ENCODE measurements around the gene CEP250.
A peak's percentile ranks its signal among the peaks of the same experiment; 100 is the strongest.
"Not testable (repeated sequence)": the region's sequence is repeated elsewhere in the genome, so short reads cannot be mapped to it uniquely, and the experiment has no call there.

CEP250 gene

GRCh38 chr20:35454881-35455609 is at the start of gene CEP250:
Gene CEP250, plus strand, starts transcription at chr20:35455598. Its CDS starts 6,770 bp downstream, at chr20:35462368.
- peak; percentile 96 for DNase-seq

GRCh38 chr20:35405775-35406174 is 49.6 kb upstream of the CEP250 start:
- no peak for DNase-seq

GRCh38 chr20:35408270-35408669 is 47.1 kb upstream of the CEP250 start:
- DNase-seq, result no peak

DNA sequence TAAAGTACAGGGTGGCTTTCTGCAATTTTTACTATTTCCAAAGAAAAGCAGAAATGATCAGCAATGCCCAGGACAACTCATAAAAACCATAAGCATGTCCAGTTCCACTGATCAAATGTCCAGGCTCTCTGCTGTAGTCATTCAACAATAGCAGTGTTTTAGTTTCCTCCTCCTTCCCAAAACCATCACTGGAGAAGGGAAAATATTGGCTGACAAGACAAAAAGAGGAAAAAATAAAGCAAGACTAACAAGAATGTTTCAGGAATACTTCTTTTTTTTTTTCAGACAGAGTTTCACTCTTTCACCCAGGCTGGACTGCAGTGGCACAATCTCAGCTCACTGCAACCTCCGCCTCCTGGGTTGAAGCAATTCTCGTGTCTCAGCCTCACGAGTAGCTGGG is 45.9 kb upstream of the CEP250 start:
- DNase-seq, result no peak

DNA sequence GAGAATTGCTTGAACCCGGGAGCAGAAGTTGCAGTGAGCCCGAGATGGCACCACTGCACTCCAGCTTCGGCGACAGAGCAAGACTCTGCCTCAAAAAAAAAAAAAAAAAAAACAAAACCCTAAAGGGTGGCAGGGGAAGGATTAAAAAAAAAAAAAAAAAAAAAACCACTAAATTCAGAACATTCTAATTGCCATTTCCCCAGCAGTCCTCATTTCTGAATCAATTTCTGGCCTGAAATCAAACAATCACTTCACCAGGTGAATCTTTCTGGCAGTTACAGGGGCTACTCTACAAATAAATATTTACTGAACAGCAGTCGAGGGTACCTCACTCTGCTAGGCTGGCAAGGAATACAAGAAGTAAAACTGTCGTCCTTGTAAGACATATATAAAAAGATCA is 44.8 kb upstream of the CEP250 start:
- DNase-seq, result no peak

- no peak for DNase-seq
Observed at GRCh38 chr20:35421322-35421721, 34.1 kb upstream of the CEP250 start.

DNA sequence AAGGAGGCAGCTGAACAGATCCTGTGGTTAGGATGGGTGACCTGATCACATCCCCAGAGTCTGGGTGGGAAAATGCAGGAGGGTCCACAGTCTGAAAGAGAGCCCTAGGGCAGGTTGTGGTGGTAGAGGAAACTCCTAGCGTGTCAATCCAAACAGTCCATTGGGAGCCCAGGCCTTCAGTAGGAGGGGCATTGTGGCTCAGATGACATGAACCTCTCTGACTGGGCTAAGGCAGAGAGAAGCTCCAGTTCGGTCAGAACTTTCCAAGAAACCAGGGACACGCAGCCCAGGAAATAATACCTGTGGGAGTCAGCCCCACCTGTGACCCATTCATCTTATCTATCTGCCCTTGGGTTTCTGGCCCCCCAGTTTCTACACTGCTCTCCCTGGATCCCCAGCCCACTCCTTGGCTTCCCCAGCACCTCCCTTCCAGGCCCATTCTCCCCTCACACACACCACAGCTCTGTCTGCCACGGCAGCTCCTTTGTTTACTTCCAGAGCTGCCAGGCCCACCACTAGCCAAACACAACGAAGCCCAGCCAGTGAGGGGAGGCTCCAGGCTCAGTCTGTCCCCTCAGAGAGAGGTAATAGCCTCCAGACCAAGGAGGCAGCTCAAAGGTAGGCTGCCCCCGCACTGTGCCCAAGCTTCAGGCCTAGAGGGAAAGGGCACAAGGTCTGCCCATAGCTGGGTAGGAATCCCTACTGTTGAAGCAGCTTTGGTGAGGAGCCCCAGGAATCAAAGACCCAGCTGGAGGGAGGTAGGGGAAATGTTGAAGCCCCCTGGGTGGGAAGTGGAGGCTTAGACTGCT is 23.6 kb upstream of the CEP250 start:
- DNase-seq, result no peak

DNA sequence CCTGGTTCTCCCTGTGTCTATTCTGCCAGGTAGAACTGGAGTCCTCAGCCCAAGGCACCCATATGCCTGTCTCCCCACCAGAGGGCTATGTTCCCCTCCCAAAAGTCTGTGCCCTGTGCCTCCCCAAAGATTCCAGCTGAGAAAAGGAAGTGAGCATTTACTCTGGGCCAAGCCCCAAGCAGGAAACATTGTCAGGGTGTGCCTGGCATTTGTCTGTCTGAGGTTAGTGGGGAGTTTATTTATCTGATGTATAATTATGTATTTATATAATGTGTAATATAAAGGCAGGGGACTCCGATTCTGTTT is 23.0 kb upstream of the CEP250 start:
- DNase-seq, result no peak

DNA sequence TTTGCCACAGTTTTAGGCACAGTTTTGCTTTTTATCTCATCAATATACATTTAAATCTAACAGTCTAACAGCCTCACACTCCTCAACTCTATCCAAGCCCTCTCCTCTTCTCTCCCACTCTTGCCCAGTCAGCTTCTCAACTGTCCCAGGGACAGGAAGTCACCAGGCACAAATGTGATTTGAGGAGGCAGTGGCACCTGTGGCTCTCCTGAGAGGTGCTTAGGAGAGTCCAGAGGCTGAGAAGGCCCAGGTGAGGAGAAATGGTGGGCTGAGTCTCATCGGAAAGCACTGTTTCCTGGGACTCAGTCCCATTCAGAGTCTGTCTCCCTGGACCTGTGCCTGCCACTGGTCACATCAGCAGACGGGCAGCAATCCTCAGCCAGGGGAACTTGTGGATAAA is 22.1 kb upstream of the CEP250 start:
- no peak for DNase-seq

- DNase-seq, result no peak
Observed at GRCh38 chr20:35434085-35435005, 21.1 kb upstream of the CEP250 start.

- DNase-seq, result no peak
Observed at GRCh38 chr20:35436177-35436573, 19.2 kb upstream of the CEP250 start.

GRCh38 chr20:35437599-35437998 is 17.8 kb upstream of the CEP250 start:
- no peak for DNase-seq

- DNase-seq, result no peak
Observed at GRCh38 chr20:35443003-35443402, 12.4 kb upstream of the CEP250 start.

DNA sequence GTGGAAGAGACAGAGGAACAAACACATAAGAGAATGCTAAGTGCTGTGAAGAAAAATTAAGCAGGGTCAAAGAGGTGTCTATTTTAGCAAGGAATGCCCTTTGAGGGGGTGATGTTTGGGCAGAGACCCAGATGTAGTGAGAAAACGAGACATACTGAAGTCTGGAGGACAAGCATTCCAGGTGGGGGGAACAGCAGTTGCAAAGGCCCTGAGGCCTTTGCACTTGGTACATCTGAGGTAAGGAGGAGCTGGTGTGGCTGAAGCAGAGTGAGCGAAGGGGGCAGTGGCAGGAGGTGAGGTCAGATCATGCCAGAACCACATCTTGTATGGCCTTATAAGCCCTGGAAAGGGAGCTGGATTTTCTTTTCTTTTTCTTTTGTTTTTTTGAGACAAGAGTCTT is 11.2 kb upstream of the CEP250 start:
- DNase-seq, result no peak

- DNase-seq, result no peak
Observed at GRCh38 chr20:35446356-35447078, 8.9 kb upstream of the CEP250 start.

DNA sequence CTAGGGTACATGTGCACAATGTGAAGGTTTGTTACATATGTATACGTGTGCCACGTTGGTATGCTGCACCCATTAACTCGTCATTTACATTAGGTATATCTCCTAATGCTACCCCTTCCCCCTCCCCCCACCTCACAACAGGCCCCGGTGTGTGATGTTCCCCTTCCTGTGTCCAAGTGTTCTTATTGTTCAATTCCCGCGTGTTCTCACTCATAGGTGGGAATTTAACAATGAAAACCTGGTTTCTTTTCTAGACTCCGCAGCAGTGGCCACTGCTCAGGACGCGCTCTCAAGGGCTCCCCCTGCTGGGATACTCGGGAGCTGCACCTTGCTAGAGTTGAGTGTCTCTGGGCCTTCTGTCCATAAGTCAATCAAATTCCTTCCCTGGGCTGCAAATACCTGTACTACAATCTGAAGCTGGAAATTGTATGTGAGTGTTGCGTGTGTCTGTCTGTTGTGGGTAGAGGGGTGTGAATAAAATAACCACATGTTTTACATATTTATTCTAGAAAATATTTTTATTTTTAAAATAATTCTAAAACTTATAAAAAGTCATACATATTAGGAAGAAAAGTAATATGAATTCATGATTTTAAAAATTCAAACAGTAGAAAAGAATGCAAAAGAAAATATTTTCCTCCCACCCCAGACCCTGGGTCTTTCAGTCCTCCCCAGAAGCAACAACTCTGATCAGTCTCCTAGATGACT is 8.2 kb upstream of the CEP250 start:
- peak; percentile 96 for DNase-seq

DNA sequence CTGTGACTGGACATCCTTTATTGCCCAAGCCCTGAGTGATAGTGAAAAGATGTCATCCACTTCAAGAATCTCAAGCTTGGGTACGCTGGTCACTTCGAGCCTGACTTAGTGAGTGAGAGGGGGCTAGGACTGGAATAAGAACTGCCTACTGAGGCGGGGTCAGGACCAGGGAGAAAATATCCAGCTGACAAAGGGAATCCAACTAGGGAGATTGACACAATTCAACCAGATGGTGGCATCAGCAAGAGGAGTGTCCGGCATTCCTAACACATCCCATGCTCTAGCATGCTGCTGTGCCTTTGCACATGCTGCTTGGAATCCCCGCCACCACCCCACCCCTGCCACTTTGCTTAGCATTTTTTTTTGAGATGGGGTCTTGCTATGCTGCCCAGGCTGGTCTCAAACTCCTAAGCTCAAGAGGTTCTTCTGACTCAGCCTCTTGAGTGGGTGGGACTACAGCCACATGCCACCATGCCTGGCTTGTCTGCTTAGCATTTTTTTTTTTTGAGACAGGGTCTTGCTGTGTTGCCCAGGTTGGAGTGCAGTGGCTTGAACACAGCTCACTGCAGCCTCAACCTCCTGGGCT is 6.5 kb upstream of the CEP250 start:
- DNase-seq, result no peak

- not testable (repeated sequence) for DNase-seq
Observed at GRCh38 chr20:35449855-35450254, 5.5 kb upstream of the CEP250 start.

- DNase-seq, result no peak
Observed at GRCh38 chr20:35451295-35451694, 4.1 kb upstream of the CEP250 start.

DNA sequence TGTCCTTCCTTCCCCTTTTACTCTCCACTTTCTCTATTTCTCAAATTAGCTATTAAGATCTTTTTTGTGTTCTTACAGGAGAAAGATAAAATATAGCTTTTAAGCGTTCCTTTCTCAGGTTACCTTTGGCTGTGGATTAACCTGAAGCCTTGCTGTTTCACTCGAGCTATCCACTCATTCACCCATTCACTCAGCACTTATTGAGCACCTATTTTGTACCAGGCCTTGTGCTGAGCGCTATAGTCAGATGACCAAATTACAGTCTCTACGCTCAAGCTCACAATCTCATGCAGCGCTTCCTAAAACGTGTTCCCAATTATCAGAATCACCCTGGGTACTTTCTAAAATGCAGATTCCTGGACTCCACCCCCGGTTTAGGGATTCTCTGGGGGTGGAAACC is 1.8 kb upstream of the CEP250 start:
- no peak for DNase-seq

DNA sequence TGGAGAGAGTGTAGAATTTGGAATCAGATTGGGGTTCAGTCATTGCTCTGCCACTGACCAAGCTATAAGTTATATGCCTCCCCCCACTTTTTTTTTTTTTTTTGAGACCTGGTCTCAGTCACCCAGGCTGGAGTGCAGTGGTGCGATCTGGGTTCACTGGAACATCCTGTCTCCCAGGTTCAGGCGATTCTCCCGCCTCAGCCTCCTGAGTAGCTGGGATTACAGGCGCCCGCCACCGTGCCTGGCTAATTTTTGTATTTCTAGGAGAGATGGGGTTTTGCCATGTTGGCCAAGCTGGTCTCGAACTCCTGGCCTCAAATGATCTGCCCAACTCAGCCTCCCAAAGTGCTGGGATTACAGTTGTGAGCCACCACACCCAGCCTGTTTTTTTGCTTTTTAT is 1.3 kb downstream of the CEP250 start:
- DNase-seq, result not testable (repeated sequence)

DNA sequence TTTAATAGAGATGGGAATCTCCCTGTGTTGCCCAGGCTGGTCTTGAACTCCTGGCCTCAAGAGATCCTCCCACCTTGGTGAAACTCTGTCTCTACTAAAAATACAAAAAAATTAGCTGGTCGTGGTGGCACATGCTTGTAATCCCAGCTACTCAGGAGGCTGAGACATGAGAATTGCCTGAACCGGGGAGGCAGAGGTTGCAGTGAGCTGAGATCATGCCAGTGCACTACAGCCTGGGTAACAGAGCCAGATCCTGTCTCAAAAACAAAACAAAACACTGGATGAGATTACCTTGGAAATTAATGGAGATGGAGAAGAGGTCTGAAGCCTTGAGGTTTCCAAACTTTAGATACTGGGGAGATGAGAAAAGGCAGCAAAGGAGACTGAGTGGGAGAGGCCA is 2.1 kb downstream of the CEP250 start:
- not testable (repeated sequence) for DNase-seq

All from activated CD4-positive, alpha-beta T cell treated with anti-CD3 and anti-CD28 coated beads for 48 hours (primary cell).